GM19099 (cell line): Measurements from ENCODE around the gene SNX10.

Experiments
- POLR2A ChIP-seq: IDR thresholded peaks from 3 replicates; pipeline ENCODE4 v1.6.1; 2011; ENCODE audit warnings: low read depth; ENCODE audit not compliant: insufficient read length; ENCODE audit errors: extremely low read depth

Gene SNX10

GRCh38 chr7:26368542-26368941 lies 76.9 kb downstream of the SNX10 start:
- no peak for TF ChIP-seq POLR2A

DNA sequence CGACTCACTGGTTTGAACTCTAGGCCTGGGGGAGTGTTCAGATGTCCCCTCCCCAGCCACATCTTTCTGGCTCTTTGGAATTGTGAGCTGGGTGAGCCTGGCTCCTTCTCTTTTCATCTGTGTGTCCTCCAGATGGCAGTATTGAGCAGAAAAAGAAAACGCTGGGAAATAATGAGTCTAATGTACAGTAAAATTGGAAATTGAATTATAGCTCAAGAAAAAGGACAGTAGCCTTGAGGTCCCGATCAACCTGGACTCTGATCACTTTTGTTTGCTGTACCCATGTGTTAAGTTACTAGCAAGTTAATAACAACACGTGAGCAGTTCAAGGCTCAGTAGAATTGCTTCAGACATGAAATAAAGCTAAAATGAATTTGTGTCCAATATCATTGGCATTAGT lies 77.9 kb downstream of the SNX10 start:
- no peak for TF ChIP-seq POLR2A

DNA sequence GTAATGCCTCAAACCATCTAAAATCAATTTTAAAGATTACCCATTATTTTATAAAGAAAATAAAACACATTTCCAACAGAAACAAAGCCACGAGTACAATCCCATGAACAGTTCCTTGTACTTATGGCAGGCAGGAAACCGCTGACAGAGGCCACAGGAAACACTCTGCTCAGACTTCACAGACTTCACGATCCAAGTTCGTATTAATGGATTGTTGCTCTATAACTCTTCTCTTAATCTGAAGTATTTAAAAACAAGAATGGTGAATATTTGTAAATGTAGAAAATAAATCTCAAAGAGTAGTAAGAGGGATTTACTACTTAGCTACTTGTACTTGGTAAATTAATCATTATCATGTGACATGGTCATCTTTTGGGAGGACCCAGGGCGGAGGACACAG lies 78.3 kb downstream of the SNX10 start:
- no peak for TF ChIP-seq POLR2A

- TF ChIP-seq POLR2A: no peak
Measured at GRCh38 chr7:26372249-26372648, 80.6 kb downstream of the SNX10 start.

GRCh38 chr7:26372704-26373103 lies 81.0 kb downstream of the SNX10 start:
- no peak for TF ChIP-seq POLR2A

DNA sequence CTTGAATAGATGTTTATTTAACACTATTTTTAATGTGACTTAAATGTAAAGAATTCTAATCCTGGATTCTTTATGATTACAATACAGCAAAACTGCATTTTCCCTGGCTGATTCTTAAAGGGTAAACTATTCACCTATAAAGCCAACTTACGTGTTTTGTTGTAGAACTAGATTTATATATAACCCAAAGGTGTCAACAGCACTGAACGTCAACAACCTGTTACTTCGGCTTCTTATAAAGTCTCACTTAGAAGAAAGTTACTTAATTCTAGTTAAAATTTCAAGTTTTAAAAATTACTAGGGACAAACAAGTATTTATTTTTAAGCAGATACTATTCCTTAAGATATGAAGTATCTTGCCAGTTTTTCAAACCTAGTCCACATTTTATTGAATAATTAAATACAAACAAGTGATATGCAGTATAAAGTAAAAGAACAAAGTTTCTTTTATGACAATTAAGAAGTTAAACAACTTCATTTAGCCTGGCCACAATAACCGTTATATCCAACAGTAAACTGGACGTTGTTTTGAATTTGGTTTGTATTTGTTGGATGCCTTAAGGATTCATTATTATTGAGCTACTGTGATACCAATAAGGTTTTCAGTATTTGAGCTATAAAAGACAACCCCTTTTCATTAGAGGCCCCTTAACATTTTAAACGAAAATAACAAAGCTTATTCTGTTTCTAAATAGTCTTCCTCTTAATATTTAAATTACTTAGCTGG lies 83.1 kb downstream of the SNX10 start:
- TF ChIP-seq POLR2A: no peak

GRCh38 chr7:26375726-26376174 lies 84.1 kb downstream of the SNX10 start:
- TF ChIP-seq POLR2A: no peak

- TF ChIP-seq POLR2A: no peak
Measured at GRCh38 chr7:26376175-26376917, 84.7 kb downstream of the SNX10 start.

GRCh38 chr7:26378016-26378415 lies 86.4 kb downstream of the SNX10 start:
- no peak for TF ChIP-seq POLR2A

- no peak for TF ChIP-seq POLR2A
Measured at GRCh38 chr7:26379711-26380110, 88.0 kb downstream of the SNX10 start.

GRCh38 chr7:26381476-26382353 lies 90.1 kb downstream of the SNX10 start:
- TF ChIP-seq POLR2A: no peak

DNA sequence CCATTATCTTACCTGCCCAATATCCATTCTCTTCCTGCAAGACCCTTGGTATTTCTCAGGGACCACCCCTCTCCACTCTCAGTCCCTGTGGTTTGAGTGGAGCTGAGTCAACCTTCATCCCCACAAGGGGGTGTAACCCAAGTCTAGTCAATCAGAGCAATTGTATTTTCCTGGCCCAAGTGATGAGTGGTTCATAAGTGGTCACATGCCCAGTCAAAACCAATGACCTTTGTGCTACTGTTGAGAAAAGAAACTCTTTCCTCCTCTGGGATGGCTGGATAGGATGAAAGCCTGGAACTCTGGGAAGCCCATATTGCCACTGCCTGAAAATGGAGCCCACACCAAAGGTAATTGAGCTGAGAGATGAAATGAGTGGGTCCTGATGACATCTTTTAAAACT lies 93.6 kb downstream of the SNX10 start:
- no peak for TF ChIP-seq POLR2A

DNA sequence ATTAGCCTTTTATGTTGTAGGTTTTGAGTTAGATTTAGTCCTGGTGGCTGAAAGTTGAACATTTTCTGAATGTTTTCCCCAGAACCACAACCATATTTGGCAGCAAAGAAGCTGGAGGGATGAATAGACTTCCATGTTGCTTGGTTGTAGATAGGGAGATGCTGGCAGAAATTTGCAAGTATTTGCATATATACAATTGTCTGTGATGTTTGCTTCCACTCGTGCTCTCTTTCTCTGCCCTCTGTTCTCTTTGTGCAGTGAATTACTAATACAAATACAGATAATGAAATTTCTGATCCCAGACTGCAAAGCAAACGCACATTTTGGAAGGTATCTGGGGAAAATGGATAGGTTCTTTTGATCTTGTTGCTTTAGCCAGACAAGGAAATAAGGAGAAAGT lies 96.1 kb downstream of the SNX10 start:
- no peak for TF ChIP-seq POLR2A

DNA sequence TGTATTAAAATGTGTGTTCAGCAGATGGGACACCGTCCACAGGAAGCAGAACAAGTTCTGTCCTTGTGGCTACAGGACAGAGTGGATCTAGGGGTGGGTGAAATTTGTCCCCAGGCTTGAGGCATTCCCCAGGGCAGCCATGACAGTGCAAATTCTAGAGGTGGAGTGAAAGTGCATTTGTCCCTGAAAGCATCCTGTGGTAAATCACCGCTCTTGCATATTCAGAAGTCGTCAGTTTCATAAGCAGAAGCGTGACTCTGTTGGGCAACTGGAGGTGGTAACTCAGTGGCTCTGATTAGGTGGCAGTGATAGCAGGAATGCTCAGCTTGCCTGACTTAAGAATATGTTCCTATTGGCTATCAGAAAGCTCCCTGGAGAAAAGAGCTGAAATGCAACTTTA lies 96.6 kb downstream of the SNX10 start:
- no peak for TF ChIP-seq POLR2A

DNA sequence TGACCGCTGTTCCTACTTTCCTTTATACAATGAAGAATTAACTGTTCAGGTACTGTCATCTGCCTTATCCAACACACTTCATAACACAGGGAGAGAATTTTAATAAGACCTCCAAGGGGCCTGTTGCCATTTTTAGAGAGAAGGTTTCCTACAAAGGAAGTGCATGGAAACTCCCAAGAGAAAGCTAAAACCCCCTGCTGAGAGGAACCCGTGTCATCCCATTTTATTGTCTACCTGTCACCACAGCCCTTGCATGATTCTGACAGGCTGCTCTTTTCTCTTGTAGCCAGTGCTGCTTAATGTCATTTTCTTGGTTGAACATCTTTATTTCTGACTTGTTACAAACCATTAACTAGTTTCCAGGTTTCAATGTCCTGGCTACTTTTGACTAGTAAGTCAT lies 98.4 kb downstream of the SNX10 start:
- no peak for TF ChIP-seq POLR2A
